Astrocyte of the spinal cord (primary cell): ENCODE data around the gene HIVEP3.

Experiments used
- DNase-seq: peaks from one replicate; pipeline ENCODE4 v3.0.0; 2011; ENCODE audit warnings: low read depth, low spot score
- H3K4me3 ChIP-seq: 2 replicates; pipeline ENCODE4 v1.5.1; 2011; ENCODE audit warnings: low read depth, mild to moderate bottlenecking, low read length, moderate library complexity
- in situ Hi-C: cut with HindIII; loops from 2 replicates; pipeline ENCODE4 v1.10.0; 2017; ENCODE audit warnings: low sequenced_read_pairs
- TF ChIP-seq, protein P1 (sequence below): IDR thresholded peaks from 2 replicates; pipeline ENCODE4 v1.5.1; 2012; ENCODE audit warnings: low read depth, mild to moderate bottlenecking, low read length, inconsistent platforms

The HIVEP3 gene

DNA sequence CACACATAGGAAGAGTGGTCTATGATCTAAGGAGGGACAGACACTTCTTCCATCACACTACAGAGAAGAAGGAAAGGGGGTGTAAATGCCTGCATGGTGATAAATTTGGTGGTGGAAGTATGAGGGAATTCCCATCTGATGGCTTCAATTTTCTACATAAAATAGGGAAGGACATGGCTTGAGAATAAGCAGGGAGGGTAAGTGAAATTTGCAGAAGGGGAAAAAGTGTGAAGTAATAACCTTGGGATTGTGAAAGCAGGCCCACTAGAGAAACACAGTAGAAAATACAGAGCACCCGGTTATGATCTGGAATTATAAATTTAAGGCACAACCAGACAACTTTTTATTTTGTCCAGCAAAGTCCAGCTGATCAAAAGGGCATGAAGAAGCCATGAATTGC, 22.7 kb upstream of the HIVEP3 start:
- H3K4me3 ChIP-seq: no peak overlapping the region
- in situ Hi-C loops: no loop called here
- DNase-seq: no peak
- TF ChIP-seq, protein P1, sequence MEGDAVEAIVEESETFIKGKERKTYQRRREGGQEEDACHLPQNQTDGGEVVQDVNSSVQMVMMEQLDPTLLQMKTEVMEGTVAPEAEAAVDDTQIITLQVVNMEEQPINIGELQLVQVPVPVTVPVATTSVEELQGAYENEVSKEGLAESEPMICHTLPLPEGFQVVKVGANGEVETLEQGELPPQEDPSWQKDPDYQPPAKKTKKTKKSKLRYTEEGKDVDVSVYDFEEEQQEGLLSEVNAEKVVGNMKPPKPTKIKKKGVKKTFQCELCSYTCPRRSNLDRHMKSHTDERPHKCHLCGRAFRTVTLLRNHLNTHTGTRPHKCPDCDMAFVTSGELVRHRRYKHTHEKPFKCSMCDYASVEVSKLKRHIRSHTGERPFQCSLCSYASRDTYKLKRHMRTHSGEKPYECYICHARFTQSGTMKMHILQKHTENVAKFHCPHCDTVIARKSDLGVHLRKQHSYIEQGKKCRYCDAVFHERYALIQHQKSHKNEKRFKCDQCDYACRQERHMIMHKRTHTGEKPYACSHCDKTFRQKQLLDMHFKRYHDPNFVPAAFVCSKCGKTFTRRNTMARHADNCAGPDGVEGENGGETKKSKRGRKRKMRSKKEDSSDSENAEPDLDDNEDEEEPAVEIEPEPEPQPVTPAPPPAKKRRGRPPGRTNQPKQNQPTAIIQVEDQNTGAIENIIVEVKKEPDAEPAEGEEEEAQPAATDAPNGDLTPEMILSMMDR: no peak

DNA sequence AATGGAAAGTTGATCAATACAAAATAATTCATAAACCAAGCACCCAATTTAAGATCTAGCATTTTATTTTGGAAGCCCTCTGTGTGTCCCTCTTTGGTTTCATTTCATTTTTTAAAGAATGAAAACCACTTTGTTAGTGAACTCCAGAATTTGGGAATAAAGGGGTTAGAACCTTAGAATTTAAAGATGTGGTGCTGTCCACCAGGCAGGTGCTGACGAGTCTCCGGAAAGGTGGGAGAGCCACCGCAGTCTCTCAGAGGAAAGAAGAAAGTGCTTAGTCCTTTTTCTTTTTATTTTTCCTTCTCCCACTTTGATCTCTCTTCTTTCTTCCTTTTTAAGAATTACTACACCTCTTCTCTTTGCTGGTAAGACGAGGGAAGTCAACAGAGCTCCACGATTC, 20.5 kb upstream of the HIVEP3 start:
- in situ Hi-C loops: no loop called here
- TF ChIP-seq, protein P1: no peak
- no peak for DNase-seq
- H3K4me3 ChIP-seq: no peak overlapping the region

DNA sequence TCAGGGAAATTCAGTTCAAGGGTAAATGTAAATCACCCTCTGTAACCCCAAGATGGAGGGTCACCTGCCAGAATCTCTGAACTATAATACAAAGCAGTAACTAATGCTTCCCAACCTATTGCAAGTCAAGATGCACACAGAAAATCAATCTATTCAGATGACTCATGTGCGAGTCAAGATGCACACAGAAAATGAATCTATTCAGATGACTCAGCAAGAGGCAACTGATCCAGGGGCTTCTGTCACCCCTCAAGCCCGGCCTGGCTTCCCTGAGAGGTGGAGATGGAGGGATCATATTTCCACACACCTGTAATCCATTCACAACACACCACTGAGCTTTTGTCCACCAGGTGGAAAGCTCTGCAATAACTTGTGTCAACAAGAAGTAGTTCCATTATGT, 17.4 kb upstream of the HIVEP3 start:
- in situ Hi-C loops: no loop called here
- no peak overlapping the region for H3K4me3 ChIP-seq
- TF ChIP-seq, protein P1: no peak
- peak; percentile 44 for DNase-seq

DNA sequence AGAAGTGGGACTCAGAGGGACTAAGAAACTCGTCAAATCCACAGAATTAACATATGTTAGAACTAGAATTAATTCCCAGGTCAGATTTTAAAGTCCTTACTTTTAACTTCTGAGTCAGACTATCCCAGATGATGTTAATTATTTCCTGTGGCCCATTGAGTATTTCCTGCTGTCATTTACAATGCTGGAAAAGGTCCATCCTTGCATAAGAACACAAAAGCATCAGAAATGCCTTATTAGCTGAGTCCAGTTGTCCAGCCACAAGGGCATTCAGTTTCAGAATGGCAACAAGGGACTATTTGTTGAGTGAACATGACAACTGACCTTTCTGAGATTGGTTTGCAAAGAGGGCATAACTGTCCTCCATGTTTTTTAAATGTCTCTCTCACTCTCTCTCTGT, 16.5 kb upstream of the HIVEP3 start:
- in situ Hi-C loops: no loop called here
- peak; percentile 41 for DNase-seq
- no peak overlapping the region for H3K4me3 ChIP-seq
- TF ChIP-seq, protein P1: no peak

DNA sequence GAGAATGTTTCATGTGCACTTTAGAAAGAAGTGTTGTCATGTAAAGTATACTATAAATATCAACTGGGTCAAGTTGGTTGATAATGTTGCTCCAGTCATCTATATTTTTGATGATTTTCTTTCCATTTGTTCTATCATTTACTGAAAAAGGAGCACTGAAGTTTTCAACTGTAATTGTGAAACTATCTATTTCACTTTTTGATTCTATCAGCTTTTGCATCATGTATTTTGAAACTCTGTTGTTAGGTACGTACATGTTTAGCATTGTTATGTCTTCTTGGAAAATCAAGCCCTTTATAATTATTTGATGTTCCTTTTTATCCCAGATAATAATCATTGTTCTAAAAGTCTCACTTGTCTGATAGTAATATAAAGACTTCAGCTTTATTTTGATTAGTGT, 14.4 kb upstream of the HIVEP3 start:
- no peak overlapping the region for H3K4me3 ChIP-seq
- TF ChIP-seq, protein P1: no peak
- DNase-seq: no peak
- in situ Hi-C loops: no loop called here

DNA sequence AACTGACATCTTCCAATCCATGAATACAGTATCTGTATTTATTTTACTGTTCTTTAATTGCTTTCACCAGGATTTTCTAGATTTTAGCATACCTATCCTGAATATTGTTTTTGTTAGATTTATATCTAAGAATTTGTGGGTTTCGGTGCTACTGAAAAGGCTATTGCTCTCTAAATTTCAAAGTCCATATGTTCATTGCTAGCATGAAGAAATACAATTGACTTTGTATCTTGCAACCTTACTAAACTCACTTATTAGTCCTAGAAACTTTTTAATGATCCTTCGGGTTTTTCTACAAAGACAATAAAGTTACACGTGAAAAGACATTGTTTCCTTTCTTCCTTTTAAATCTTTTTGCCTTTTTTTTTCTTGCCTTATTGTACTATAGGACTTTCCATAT, 12.9 kb upstream of the HIVEP3 start:
- H3K4me3 ChIP-seq: no peak overlapping the region
- DNase-seq: no peak
- TF ChIP-seq, protein P1: no peak
- in situ Hi-C loops: no loop called here

DNA sequence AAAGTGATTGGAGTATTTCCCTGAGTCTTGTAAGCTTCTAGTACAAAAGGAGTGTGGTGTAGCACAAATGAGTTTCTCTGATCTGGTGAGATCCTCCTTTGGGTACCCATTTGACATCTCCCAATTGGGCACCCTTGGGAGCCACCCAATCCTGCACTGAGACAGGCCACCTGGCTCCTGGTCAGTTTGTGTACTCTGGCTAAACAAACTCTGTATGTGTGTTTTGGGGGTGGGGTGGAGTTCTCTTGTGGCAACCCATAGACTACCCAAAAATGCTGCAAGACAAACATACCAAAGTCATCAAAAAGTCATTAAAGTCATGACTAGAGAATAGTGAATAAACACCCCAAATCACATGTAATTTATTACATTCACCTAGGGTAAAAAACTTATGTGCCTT, 8.4 kb upstream of the HIVEP3 start:
- TF ChIP-seq, protein P1: no peak
- DNase-seq: no peak
- in situ Hi-C loops: no loop called here
- H3K4me3 ChIP-seq: no peak overlapping the region
